ENCODE measurements around the gene PTTG1IP2.
"Not testable (repeated sequence)": the region's sequence is repeated elsewhere in the genome, so short reads cannot be mapped to it uniquely, and the experiment has no call there.

The PTTG1IP2 gene

GRCh38 chr7:90469554-90469953 is at the start of gene PTTG1IP2:
Gene PTTG1IP2, plus strand, starts transcription at chr7:90469639. Its CDS starts 148 bp downstream, at chr7:90469787.
- DNase-seq (ENCODE audit: low spot score) = no peak

GRCh38 chr7:90421651-90422050 is 47.8 kb upstream of the PTTG1IP2 start:
- no peak for DNase-seq (ENCODE audit: low spot score)

- no peak for DNase-seq (ENCODE audit: low spot score)
Observed at GRCh38 chr7:90424720-90425119, 44.7 kb upstream of the PTTG1IP2 start.

GRCh38 chr7:90425376-90425775 is 44.1 kb upstream of the PTTG1IP2 start:
- no peak for DNase-seq (ENCODE audit: low spot score)

- DNase-seq (ENCODE audit: low spot score) = no peak
Observed at GRCh38 chr7:90430614-90431460, 38.6 kb upstream of the PTTG1IP2 start.

GRCh38 chr7:90432752-90433151 is 36.7 kb upstream of the PTTG1IP2 start:
- DNase-seq (ENCODE audit: low spot score) = no peak

- no peak for DNase-seq (ENCODE audit: low spot score)
Observed at GRCh38 chr7:90433221-90433620, 36.2 kb upstream of the PTTG1IP2 start.

GRCh38 chr7:90445633-90446032 is 23.8 kb upstream of the PTTG1IP2 start:
- no peak for DNase-seq (ENCODE audit: low spot score)

- no peak for DNase-seq (ENCODE audit: low spot score)
Observed at GRCh38 chr7:90446137-90446899, 23.1 kb upstream of the PTTG1IP2 start.

- DNase-seq (ENCODE audit: low spot score) = no peak
Observed at GRCh38 chr7:90453259-90453891, 16.1 kb upstream of the PTTG1IP2 start.

GRCh38 chr7:90453931-90454330 is 15.5 kb upstream of the PTTG1IP2 start:
- no peak for DNase-seq (ENCODE audit: low spot score)

GRCh38 chr7:90455163-90456030 is 14.0 kb upstream of the PTTG1IP2 start:
- peak; percentile 40 for DNase-seq (ENCODE audit: low spot score)

GRCh38 chr7:90458104-90458503 is 11.3 kb upstream of the PTTG1IP2 start:
- DNase-seq (ENCODE audit: low spot score) = no peak

- DNase-seq (ENCODE audit: low spot score) = no peak
Observed at GRCh38 chr7:90459888-90460287, 9.6 kb upstream of the PTTG1IP2 start.

GRCh38 chr7:90461219-90461618 is 8.2 kb upstream of the PTTG1IP2 start:
- DNase-seq (ENCODE audit: low spot score) = no peak

- not testable (repeated sequence) for DNase-seq (ENCODE audit: low spot score)
Observed at GRCh38 chr7:90463151-90463628, 6.2 kb upstream of the PTTG1IP2 start.

GRCh38 chr7:90465816-90466215 is 3.6 kb upstream of the PTTG1IP2 start:
- no peak for DNase-seq (ENCODE audit: low spot score)

GRCh38 chr7:90472805-90473540 is 3.5 kb downstream of the PTTG1IP2 start:
- DNase-seq (ENCODE audit: low spot score) = no peak

- no peak for DNase-seq (ENCODE audit: low spot score)
Observed at GRCh38 chr7:90473814-90474213, 4.4 kb downstream of the PTTG1IP2 start.

- DNase-seq (ENCODE audit: low spot score) = peak; percentile 11
Observed at GRCh38 chr7:90474284-90475210, 5.1 kb downstream of the PTTG1IP2 start.
